SK-N-SH treated with all-trans-retinoic acid at 6 μM for 48 hours (cell line): ENCODE results near the gene STPG1.

Source experiments
- ATAC-seq: fragments of 200-7000 bp; cut with Tn5 transposase; 3 replicates; pipeline ENCODE4 v1.9.1; 2020; ENCODE audit warnings: mild to moderate bottlenecking, moderate library complexity
- BACH2 ChIP-seq: fragments of 250-450 bp; sonication (Bioruptor Pico); IDR thresholded peaks from 2 replicates; pipeline ENCODE4 v1.9.0; 2021; ENCODE audit warnings: mild to moderate bottlenecking, borderline replicate concordance
- CSRNP3 ChIP-seq: fragments of 250-450 bp; sonication (Bioruptor Pico); IDR thresholded peaks from 2 replicates; pipeline ENCODE4 v1.5.1; 2021; ENCODE audit warnings: mild to moderate bottlenecking, moderate library complexity
- ESRRG ChIP-seq: fragments of 250-450 bp; sonication (Bioruptor Pico); IDR thresholded peaks from 2 replicates; pipeline ENCODE4 v1.6.1; 2021; ENCODE audit warnings: mild to moderate bottlenecking
- GLIS3 ChIP-seq: fragments of 250-450 bp; sonication (Bioruptor Pico); IDR thresholded peaks from 2 replicates; pipeline ENCODE4 v1.5.0; 2020; ENCODE audit warnings: mild to moderate bottlenecking, moderate library complexity
- ISL1 ChIP-seq: fragments of 250-450 bp; sonication (Bioruptor Pico); IDR thresholded peaks from 2 replicates; pipeline ENCODE4 v2.1.2; 2022; ENCODE audit warnings: mild to moderate bottlenecking, moderate library complexity
- OSR1 ChIP-seq: fragments of 250-450 bp; sonication (Bioruptor Pico); IDR thresholded peaks from 2 replicates; pipeline ENCODE4 v1.8.0; 2022; ENCODE audit warnings: moderate library complexity, mild to moderate bottlenecking, inconsistent platforms
- PATZ1 ChIP-seq: fragments of 250-450 bp; sonication (Bioruptor Pico); IDR thresholded peaks from 2 replicates; pipeline ENCODE4 v1.8.0; 2020; ENCODE audit warnings: mild to moderate bottlenecking, moderate library complexity, borderline replicate concordance
- POU6F1 ChIP-seq: fragments of 250-450 bp; sonication (Bioruptor Pico); IDR thresholded peaks from 2 replicates; pipeline ENCODE4 v1.8.0; 2021; ENCODE audit warnings: low read depth, mild to moderate bottlenecking, moderate library complexity, borderline replicate concordance
- PPARA ChIP-seq: fragments of 250-450 bp; sonication (Bioruptor Pico); IDR thresholded peaks from 2 replicates; pipeline ENCODE4 v1.5.0; 2020; ENCODE audit warnings: mild to moderate bottlenecking, borderline replicate concordance
- RARB ChIP-seq: fragments of 250-450 bp; sonication (Bioruptor Pico); IDR thresholded peaks from 2 replicates; pipeline ENCODE4 v1.8.0; 2021; ENCODE audit warnings: mild to moderate bottlenecking, moderate library complexity
- SNAI2 ChIP-seq: fragments of 250-450 bp; sonication (Bioruptor Pico); IDR thresholded peaks from 2 replicates; pipeline ENCODE4 v1.5.0; 2020; ENCODE audit warnings: mild to moderate bottlenecking, moderate library complexity
- TCF4 ChIP-seq: fragments of 250-450 bp; sonication (Bioruptor Pico); IDR thresholded peaks from 2 replicates; pipeline ENCODE4 v1.8.0; 2021; ENCODE audit warnings: mild to moderate bottlenecking, moderate library complexity, borderline replicate concordance
- TOX ChIP-seq: fragments of 250-450 bp; sonication (Bioruptor Pico); IDR thresholded peaks from 2 replicates; pipeline ENCODE4 v1.8.0; 2021; ENCODE audit warnings: mild to moderate bottlenecking, moderate library complexity, borderline replicate concordance
- TSHZ2 ChIP-seq: fragments of 250-450 bp; sonication (Bioruptor Pico); IDR thresholded peaks from 2 replicates; pipeline ENCODE4 v1.5.0; 2020; ENCODE audit warnings: mild to moderate bottlenecking, moderate library complexity
- ZC3H10 ChIP-seq: fragments of 250-450 bp; sonication (Bioruptor Pico); IDR thresholded peaks from 2 replicates; pipeline ENCODE4 v1.5.1; 2021; ENCODE audit warnings: mild to moderate bottlenecking, moderate library complexity
- ZFP3 ChIP-seq: fragments of 250-450 bp; sonication (Bioruptor Pico); IDR thresholded peaks from 2 replicates; pipeline ENCODE4 v1.5.0; 2020; ENCODE audit warnings: mild to moderate bottlenecking, moderate library complexity
- ZNF565 ChIP-seq: fragments of 450-650 bp; formaldehyde crosslinking; conservative IDR thresholded peaks from 2 replicates; pipeline ENCODE4 v1.5.0; 2020; ENCODE audit warnings: low read depth, mild to moderate bottlenecking, moderate library complexity
- ZNF70 ChIP-seq: fragments of 450-650 bp; formaldehyde crosslinking; IDR thresholded peaks from 2 replicates; pipeline ENCODE4 v1.5.0; 2020; ENCODE audit warnings: mild to moderate bottlenecking, moderate library complexity
- ZNF8 ChIP-seq: fragments of 450-650 bp; formaldehyde crosslinking; IDR thresholded peaks from 2 replicates; pipeline ENCODE4 v1.5.0; 2020; ENCODE audit warnings: mild to moderate bottlenecking, moderate library complexity

Gene STPG1

GRCh38 chr1:24426744-24427544 is 13.4 kb upstream of the STPG1 start (continued):
- TF ChIP-seq SNAI2 (CRISPR knock-in tag): no peak
- TF ChIP-seq ZNF70 (CRISPR knock-in tag): no peak
- TF ChIP-seq TCF4 (CRISPR knock-in tag): no peak
- TF ChIP-seq TOX (CRISPR knock-in tag): no peak
- no peak for TF ChIP-seq BACH2 (CRISPR knock-in tag)

GRCh38 chr1:24425922-24426321 is 12.3 kb upstream of the STPG1 start:
- ATAC-seq: no peak
- no peak for TF ChIP-seq TSHZ2 (CRISPR knock-in tag)
- no peak for TF ChIP-seq SNAI2 (CRISPR knock-in tag)
- TF ChIP-seq RARB (CRISPR knock-in tag): no peak
- TF ChIP-seq TCF4 (CRISPR knock-in tag): no peak
- no peak for TF ChIP-seq PATZ1 (CRISPR knock-in tag)
- TF ChIP-seq ISL1 (CRISPR knock-in tag): no peak
- TF ChIP-seq TOX (CRISPR knock-in tag): no peak
- no peak for TF ChIP-seq OSR1 (CRISPR knock-in tag)

- no peak for ATAC-seq
- no peak for TF ChIP-seq PATZ1 (CRISPR knock-in tag)
- TF ChIP-seq GLIS3 (CRISPR knock-in tag): no peak
- TF ChIP-seq TCF4 (CRISPR knock-in tag): no peak
- no peak for TF ChIP-seq ZNF565 (CRISPR knock-in tag)
- no peak for TF ChIP-seq ZNF8 (CRISPR knock-in tag)
- no peak for TF ChIP-seq CSRNP3 (CRISPR knock-in tag)
- TF ChIP-seq POU6F1 (CRISPR knock-in tag): no peak
- TF ChIP-seq TSHZ2 (CRISPR knock-in tag): no peak
- TF ChIP-seq ZC3H10: no peak
- no peak for TF ChIP-seq ZFP3 (CRISPR knock-in tag)
- no peak for TF ChIP-seq SNAI2 (CRISPR knock-in tag)
- no peak for TF ChIP-seq ESRRG (CRISPR knock-in tag)
- TF ChIP-seq PPARA: no peak
- TF ChIP-seq OSR1 (CRISPR knock-in tag): no peak
Observed at GRCh38 chr1:24425441-24425840, 11.9 kb upstream of the STPG1 start.
